ENCODE data around the gene ENOX1. TPM values are rescaled to one million over a fixed set of nuclear protein-coding genes. Genes with fewer than 3 reads are reported as not detected.

The ENOX1 gene
- total and polyA plus RNA-seq, 4 experiments from 2014 or later = not detected

- H3K27ac ChIP-seq (ENCODE audit: low read depth, low read length) = no peak overlapping the region
- no peaks in the 10 kb centered on the region for H3K9me3 ChIP-seq (ENCODE audit: control insufficient read depth in 1 of 2, low read length in 2 of 2)
- no peak overlapping the region for H3K4me3 ChIP-seq (ENCODE audit: low read length in 2 of 2)
- ChIA-PET POLR2A (ENCODE audit: partially characterized antibody) (no interaction called here), CTCF (ENCODE audit: partially characterized antibody) (no interaction called here)
- no peaks in the 10 kb centered on the region for H3K4me1 ChIP-seq (ENCODE audit: insufficient read depth, low read length)
- intact Hi-C loops (cut with micrococcal nuclease) = no loop called here
- Mint-ChIP-seq H3K36me3 (no peaks in the 10 kb centered on the region), H3K4me1 (no peaks in the 10 kb centered on the region), H3K27me3 (peaks cover 0 to 3% of the 10 kb centered on the region in 2 donors), H3K4me3 (no peak overlapping the region), H3K9me3 (peaks cover 0 to 2% (median 0%) of the 10 kb centered on the region in 8 donors), H3K27ac (no peak overlapping the region)
- H3K36me3 ChIP-seq (ENCODE audit: insufficient read depth, low read length) = no peaks in the 10 kb centered on the region
- DNase-seq = no peak
- no peaks in the 10 kb centered on the region for H3K27me3 ChIP-seq (ENCODE audit: insufficient read depth, low read length)
Measured at GRCh38 chr13:43650882-43651281, 135.9 kb downstream of the ENOX1 start.

DNA sequence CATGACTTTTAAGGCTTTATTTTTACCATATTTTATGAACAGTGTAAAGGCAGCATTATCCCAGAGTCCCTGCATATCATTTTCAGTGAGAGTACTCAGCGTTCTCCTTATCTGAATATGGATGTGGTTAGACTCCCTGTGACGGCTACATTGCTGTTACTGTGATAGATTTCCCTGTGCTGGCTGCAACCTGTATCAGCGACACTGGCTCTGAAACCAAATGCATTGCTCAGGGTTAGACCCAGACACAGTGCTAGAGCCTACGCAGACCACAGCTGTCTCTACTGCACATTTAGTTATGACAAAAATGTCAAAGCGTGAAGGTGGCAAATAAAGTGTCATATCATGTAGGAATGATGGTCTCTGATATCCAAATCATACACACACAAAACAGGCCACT is 138.0 kb downstream of the ENOX1 start:
- no peaks in the 10 kb centered on the region for H3K4me1 ChIP-seq (ENCODE audit: insufficient read depth, low read length)
- Mint-ChIP-seq H3K4me3 (no peak overlapping the region), H3K9me3 (peaks cover 0 to 2% (median 0%) of the 10 kb centered on the region in 8 donors), H3K27ac (no peak overlapping the region), H3K27me3 (peaks cover 0 to 2% of the 10 kb centered on the region in 2 donors), H3K36me3 (no peaks in the 10 kb centered on the region), H3K4me1 (no peaks in the 10 kb centered on the region)
- POLR2A ChIA-PET (ENCODE audit: partially characterized antibody) = no interaction called here
- DNase-seq = no peak
- H3K9me3 ChIP-seq (ENCODE audit: control insufficient read depth in 1 of 2, low read length in 2 of 2) = no peaks in the 10 kb centered on the region
- no peaks in the 10 kb centered on the region for H3K36me3 ChIP-seq (ENCODE audit: insufficient read depth, low read length)
- CTCF ChIA-PET (ENCODE audit: partially characterized antibody) = no interaction called here
- H3K27me3 ChIP-seq (ENCODE audit: insufficient read depth, low read length) = no peaks in the 10 kb centered on the region
- no peak overlapping the region for H3K27ac ChIP-seq (ENCODE audit: low read depth, low read length)
- no peak overlapping the region for H3K4me3 ChIP-seq (ENCODE audit: low read length in 2 of 2)
- intact Hi-C loops (cut with micrococcal nuclease) = no loop called here

DNA sequence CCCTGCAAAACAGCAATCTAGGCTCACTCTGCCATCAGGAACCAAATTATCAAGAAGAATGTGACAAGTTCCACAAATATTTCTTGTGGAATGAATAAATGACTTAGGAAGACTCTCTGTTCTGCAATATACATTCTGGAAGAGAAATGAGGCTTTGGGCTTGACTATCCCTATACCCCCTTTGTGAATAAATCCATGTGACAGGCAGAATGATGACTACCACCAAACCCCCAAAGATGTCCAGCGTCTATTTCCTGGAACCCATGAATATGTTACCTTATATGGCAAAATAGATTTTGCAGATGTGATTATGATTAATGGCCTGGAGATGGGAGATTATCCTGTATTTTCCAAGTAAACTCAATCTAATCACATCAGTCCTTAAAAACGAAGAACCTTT is 139.3 kb downstream of the ENOX1 start:
- no peaks in the 10 kb centered on the region for H3K4me1 Mint-ChIP-seq
- Histone ChIP-seq H3K27me3 (ENCODE audit: insufficient read depth, low read length) (no peaks in the 10 kb centered on the region), H3K9me3 (ENCODE audit: control insufficient read depth in 1 of 2, low read length in 2 of 2) (no peaks in the 10 kb centered on the region), H3K36me3 (ENCODE audit: insufficient read depth, low read length) (no peaks in the 10 kb centered on the region), H3K27ac (ENCODE audit: low read depth, low read length) (no peak overlapping the region), H3K4me1 (ENCODE audit: insufficient read depth, low read length) (no peaks in the 10 kb centered on the region), H3K4me3 (ENCODE audit: low read length in 2 of 2) (no peak overlapping the region)
- peaks cover 0 to 1% of the 10 kb centered on the region in 2 donors for H3K27me3 Mint-ChIP-seq
- ChIA-PET CTCF (ENCODE audit: partially characterized antibody) (no interaction called here), POLR2A (ENCODE audit: partially characterized antibody) (no interaction called here)
- no peak for DNase-seq
- intact Hi-C loops (cut with micrococcal nuclease) = no loop called here
- no peak overlapping the region for H3K4me3 Mint-ChIP-seq
- H3K36me3 Mint-ChIP-seq = no peaks in the 10 kb centered on the region
- no peak overlapping the region for H3K27ac Mint-ChIP-seq
- peaks cover 0 to 2% (median 0%) of the 10 kb centered on the region in 8 donors for H3K9me3 Mint-ChIP-seq

DNA sequence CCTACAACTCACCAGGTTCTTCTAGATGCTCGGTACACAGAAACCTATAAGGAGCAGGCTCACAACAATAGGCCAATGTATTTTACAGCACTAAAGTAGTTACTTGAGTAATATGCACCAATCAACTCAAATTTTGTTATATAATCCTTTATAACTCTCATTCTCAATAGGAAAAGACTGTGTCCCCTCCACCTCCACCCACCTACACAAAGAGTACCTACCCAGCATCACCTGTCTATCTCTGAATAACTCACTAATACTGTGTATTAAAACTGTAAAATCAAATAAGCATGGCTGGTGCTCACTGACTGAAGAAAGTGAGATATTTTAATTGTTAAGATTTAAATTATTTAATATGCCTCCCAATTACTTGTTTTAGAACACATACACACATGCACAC is 146.3 kb downstream of the ENOX1 start:
- DNase-seq = no peak
- no peak overlapping the region for H3K27ac ChIP-seq (ENCODE audit: low read depth, low read length)
- no peaks in the 10 kb centered on the region for H3K36me3 Mint-ChIP-seq
- H3K4me3 Mint-ChIP-seq = no peak overlapping the region
- H3K27me3 Mint-ChIP-seq = no peaks in the 10 kb centered on the region
- intact Hi-C loops (cut with micrococcal nuclease) = no loop called here
- H3K4me3 ChIP-seq (ENCODE audit: low read length in 2 of 2) = no peak overlapping the region
- H3K27ac Mint-ChIP-seq = no peak overlapping the region
- no peaks in the 10 kb centered on the region for H3K9me3 ChIP-seq (ENCODE audit: control insufficient read depth in 1 of 2, low read length in 2 of 2)
- H3K4me1 ChIP-seq (ENCODE audit: insufficient read depth, low read length) = no peaks in the 10 kb centered on the region
- POLR2A ChIA-PET (ENCODE audit: partially characterized antibody) = no interaction called here
- no peaks in the 10 kb centered on the region for H3K4me1 Mint-ChIP-seq
- H3K27me3 ChIP-seq (ENCODE audit: insufficient read depth, low read length) = no peaks in the 10 kb centered on the region
- CTCF ChIA-PET (ENCODE audit: partially characterized antibody) = no interaction called here
- H3K36me3 ChIP-seq (ENCODE audit: insufficient read depth, low read length) = no peaks in the 10 kb centered on the region
- no peaks in the 10 kb centered on the region for H3K9me3 Mint-ChIP-seq

GRCh38 chr13:43631106-43631505 is 155.7 kb downstream of the ENOX1 start:
- H3K36me3 ChIP-seq (ENCODE audit: insufficient read depth, low read length) = no peaks in the 10 kb centered on the region
- Mint-ChIP-seq H3K36me3 (no peaks in the 10 kb centered on the region), H3K27me3 (peaks cover 3 to 12% of the 10 kb centered on the region in 2 donors), H3K27ac (no peak overlapping the region), H3K4me1 (no peaks in the 10 kb centered on the region), H3K9me3 (no peaks in the 10 kb centered on the region), H3K4me3 (no peak overlapping the region)
- H3K9me3 ChIP-seq (ENCODE audit: control insufficient read depth in 1 of 2, low read length in 2 of 2) = no peaks in the 10 kb centered on the region
- H3K4me3 ChIP-seq (ENCODE audit: low read length in 2 of 2) = no peak overlapping the region
- ChIA-PET POLR2A (ENCODE audit: partially characterized antibody) (no interaction called here), CTCF (ENCODE audit: partially characterized antibody) (no interaction called here)
- intact Hi-C loops (cut with micrococcal nuclease) = no loop called here
- H3K27ac ChIP-seq (ENCODE audit: low read depth, low read length) = no peak overlapping the region
- no peaks in the 10 kb centered on the region for H3K4me1 ChIP-seq (ENCODE audit: insufficient read depth, low read length)
- no peak for DNase-seq
- H3K27me3 ChIP-seq (ENCODE audit: insufficient read depth, low read length) = no peaks in the 10 kb centered on the region

- Histone ChIP-seq H3K27ac (ENCODE audit: low read depth, low read length) (no peak overlapping the region), H3K36me3 (ENCODE audit: insufficient read depth, low read length) (no peaks in the 10 kb centered on the region), H3K9me3 (ENCODE audit: control insufficient read depth in 1 of 2, low read length in 2 of 2) (no peaks in the 10 kb centered on the region), H3K27me3 (ENCODE audit: insufficient read depth, low read length) (no peaks in the 10 kb centered on the region), H3K4me1 (ENCODE audit: insufficient read depth, low read length) (no peaks in the 10 kb centered on the region), H3K4me3 (ENCODE audit: low read length in 2 of 2) (no peak overlapping the region)
- CTCF ChIA-PET (ENCODE audit: partially characterized antibody) = no interaction called here
- no peaks in the 10 kb centered on the region for H3K4me1 Mint-ChIP-seq
- no peaks in the 10 kb centered on the region for H3K36me3 Mint-ChIP-seq
- intact Hi-C loops (cut with micrococcal nuclease) = no loop called here
- POLR2A ChIA-PET (ENCODE audit: partially characterized antibody) = no interaction called here
- no peaks in the 10 kb centered on the region for H3K9me3 Mint-ChIP-seq
- H3K27me3 Mint-ChIP-seq = peaks cover 3 to 11% of the 10 kb centered on the region in 2 donors
- no peak for DNase-seq
- no peak overlapping the region for H3K27ac Mint-ChIP-seq
- H3K4me3 Mint-ChIP-seq = no peak overlapping the region
Measured at GRCh38 chr13:43629691-43630480, 156.9 kb downstream of the ENOX1 start.

GRCh38 chr13:43626994-43627393 is 159.8 kb downstream of the ENOX1 start:
- Mint-ChIP-seq H3K36me3 (no peaks in the 10 kb centered on the region), H3K4me3 (no peak overlapping the region), H3K27me3 (peaks cover 1 to 4% of the 10 kb centered on the region in 2 donors), H3K4me1 (no peaks in the 10 kb centered on the region), H3K9me3 (peaks cover 0 to 4% (median 0%) of the 10 kb centered on the region in 8 donors), H3K27ac (no peak overlapping the region)
- no peak overlapping the region for H3K27ac ChIP-seq (ENCODE audit: low read depth, low read length)
- no peaks in the 10 kb centered on the region for H3K4me1 ChIP-seq (ENCODE audit: insufficient read depth, low read length)
- no peak for DNase-seq
- no peak overlapping the region for H3K4me3 ChIP-seq (ENCODE audit: low read length in 2 of 2)
- no peaks in the 10 kb centered on the region for H3K9me3 ChIP-seq (ENCODE audit: control insufficient read depth in 1 of 2, low read length in 2 of 2)
- POLR2A ChIA-PET (ENCODE audit: partially characterized antibody) = no interaction called here
- no peaks in the 10 kb centered on the region for H3K36me3 ChIP-seq (ENCODE audit: insufficient read depth, low read length)
- intact Hi-C loops (cut with micrococcal nuclease) = no loop called here
- CTCF ChIA-PET (ENCODE audit: partially characterized antibody) = no interaction called here
- no peaks in the 10 kb centered on the region for H3K27me3 ChIP-seq (ENCODE audit: insufficient read depth, low read length)

Measured in CD4-positive, alpha-beta memory T cell (primary cell).